SJSA1 (cell line): Measurements from ENCODE around the gene KIAA1549. TPM values are rescaled to one million over a fixed set of nuclear protein-coding genes. Genes with fewer than 3 reads are reported as not detected.

Experiments used
- DNase-seq, 2 experiments: peaks; one replicate each; pipeline ENCODE4 v3.0.0-alpha.2; 2015 to 2020; ENCODE audit warnings: low spot score in 2 of 2, low read depth in 1 of 2
- H3K27ac ChIP-seq: fragments of 250-450 bp; sonication (Bioruptor Pico); 2 replicates; pipeline ENCODE4 v1.5.1; 2020; ENCODE audit warnings: mild to moderate bottlenecking, moderate library complexity
- H3K27me3 ChIP-seq: fragments of 250-450 bp; sonication (Bioruptor Pico); replicated peaks from 2 replicates; pipeline ENCODE4 v1.5.1; 2020; ENCODE audit warnings: mild to moderate bottlenecking, moderate library complexity
- H3K36me3 ChIP-seq: fragments of 250-450 bp; sonication (Bioruptor Pico); 2 replicates; pipeline ENCODE4 v1.5.1; 2020; ENCODE audit warnings: mild to moderate bottlenecking
- H3K4me1 ChIP-seq: fragments of 250-450 bp; sonication (Bioruptor Pico); replicated peaks from 2 replicates; pipeline ENCODE4 v1.6.1; 2021; ENCODE audit warnings: mild to moderate bottlenecking
- H3K4me3 ChIP-seq: fragments of 250-450 bp; sonication (Bioruptor Pico); 2 replicates; pipeline ENCODE4 v1.5.1; 2020; ENCODE audit warnings: mild to moderate bottlenecking
- H3K9me3 ChIP-seq: fragments of 250-450 bp; sonication (Bioruptor Pico); replicated peaks from 2 replicates; pipeline ENCODE4 v1.5.1; 2020; ENCODE audit warnings: mild to moderate bottlenecking
- total RNA-seq: library from RNA; depleted of rRNA; stranded (reverse); fragments of >200 nt; shearing (Covaris generic); gene quantifications from 2 replicates; pipeline ENCODE4 v1.2.3, GENCODE V29; 2014

Gene KIAA1549
- total RNA-seq, 1 experiment from 2014 or later: 0.95 TPM

GRCh38 chr7:138887085-138887710 lies 94.0 kb downstream of the KIAA1549 start:
- H3K27ac ChIP-seq: 0 out of 2 replicates have a peak overlapping the region, but pooled peaks have one; percentile 7
- H3K36me3 ChIP-seq: no peaks in the 10 kb centered on the region
- DNase-seq: no peak
- H3K27me3 ChIP-seq: no peaks in the 10 kb centered on the region
- H3K9me3 ChIP-seq: no peaks in the 10 kb centered on the region
- H3K4me3 ChIP-seq: no peak overlapping the region
- H3K4me1 ChIP-seq: peaks cover 31% of the 10 kb centered on the region

GRCh38 chr7:138886501-138886917 lies 94.7 kb downstream of the KIAA1549 start:
- peak in 1 of 2 experiments; percentile 53 for DNase-seq

GRCh38 chr7:138885383-138886147 lies 95.6 kb downstream of the KIAA1549 start:
- H3K4me1 ChIP-seq: peaks cover 15% of the 10 kb centered on the region
- no peak for DNase-seq
- no peak overlapping the region for H3K4me3 ChIP-seq
- no peaks in the 10 kb centered on the region for H3K9me3 ChIP-seq
- no peak overlapping the region for H3K27ac ChIP-seq
- H3K36me3 ChIP-seq: no peaks in the 10 kb centered on the region
- H3K27me3 ChIP-seq: no peaks in the 10 kb centered on the region

More at GRCh38 chr7:138886501-138886917, 94.7 kb downstream of the KIAA1549 start:
- H3K36me3 ChIP-seq: no peaks in the 10 kb centered on the region
- no peaks in the 10 kb centered on the region for H3K9me3 ChIP-seq
- H3K4me1 ChIP-seq: peaks cover 24% of the 10 kb centered on the region
- no peaks in the 10 kb centered on the region for H3K27me3 ChIP-seq
- H3K27ac ChIP-seq: 0 out of 2 replicates have a peak overlapping the region, but pooled peaks have one; percentile 7
- no peak overlapping the region for H3K4me3 ChIP-seq

- no peaks in the 10 kb centered on the region for H3K9me3 ChIP-seq
- no peaks in the 10 kb centered on the region for H3K4me1 ChIP-seq
- no peaks in the 10 kb centered on the region for H3K27me3 ChIP-seq
- H3K4me3 ChIP-seq: no peak overlapping the region
- no peak for DNase-seq
- no peaks in the 10 kb centered on the region for H3K36me3 ChIP-seq
- H3K27ac ChIP-seq: no peak overlapping the region
Measured at GRCh38 chr7:138882249-138882648, 98.9 kb downstream of the KIAA1549 start.

GRCh38 chr7:138881579-138882188 lies 99.5 kb downstream of the KIAA1549 start:
- Histone ChIP-seq H3K9me3 (no peaks in the 10 kb centered on the region), H3K4me3 (no peak overlapping the region), H3K27me3 (no peaks in the 10 kb centered on the region), H3K36me3 (no peaks in the 10 kb centered on the region), H3K27ac (no peak overlapping the region), H3K4me1 (peaks cover 2% of the 10 kb centered on the region)
- no peak for DNase-seq

GRCh38 chr7:138880881-138881578 lies 100.2 kb downstream of the KIAA1549 start:
- no peaks in the 10 kb centered on the region for H3K9me3 ChIP-seq
- H3K27ac ChIP-seq: no peak overlapping the region
- H3K27me3 ChIP-seq: no peaks in the 10 kb centered on the region
- no peak for DNase-seq
- no peaks in the 10 kb centered on the region for H3K36me3 ChIP-seq
- H3K4me3 ChIP-seq: no peak overlapping the region
- peaks cover 8% of the 10 kb centered on the region for H3K4me1 ChIP-seq

GRCh38 chr7:138879356-138879755 lies 101.8 kb downstream of the KIAA1549 start:
- no peaks in the 10 kb centered on the region for H3K27me3 ChIP-seq
- H3K36me3 ChIP-seq: no peaks in the 10 kb centered on the region
- H3K27ac ChIP-seq: no peak overlapping the region
- no peak overlapping the region for H3K4me3 ChIP-seq
- H3K9me3 ChIP-seq: no peaks in the 10 kb centered on the region
- no peak for DNase-seq
- peaks cover 16% of the 10 kb centered on the region for H3K4me1 ChIP-seq

GRCh38 chr7:138878856-138879255 lies 102.3 kb downstream of the KIAA1549 start:
- DNase-seq: no peak
- H3K27ac ChIP-seq: no peak overlapping the region
- no peaks in the 10 kb centered on the region for H3K36me3 ChIP-seq
- no peaks in the 10 kb centered on the region for H3K9me3 ChIP-seq
- H3K4me1 ChIP-seq: peaks cover 16% of the 10 kb centered on the region
- no peak overlapping the region for H3K4me3 ChIP-seq
- H3K27me3 ChIP-seq: no peaks in the 10 kb centered on the region

- H3K27ac ChIP-seq: no peak overlapping the region
- H3K9me3 ChIP-seq: no peaks in the 10 kb centered on the region
- no peaks in the 10 kb centered on the region for H3K27me3 ChIP-seq
- peaks cover 17% of the 10 kb centered on the region for H3K4me1 ChIP-seq
- no peak for DNase-seq
- H3K4me3 ChIP-seq: no peak overlapping the region
- no peaks in the 10 kb centered on the region for H3K36me3 ChIP-seq
Measured at GRCh38 chr7:138878051-138878450, 103.1 kb downstream of the KIAA1549 start.

GRCh38 chr7:138876326-138876725 lies 104.9 kb downstream of the KIAA1549 start:
- no peaks in the 10 kb centered on the region for H3K27me3 ChIP-seq
- H3K9me3 ChIP-seq: no peaks in the 10 kb centered on the region
- no peaks in the 10 kb centered on the region for H3K36me3 ChIP-seq
- peak in 1 of 2 experiments; percentile 5 for DNase-seq
- H3K4me1 ChIP-seq: peaks cover 24% of the 10 kb centered on the region
- no peak overlapping the region for H3K4me3 ChIP-seq
- H3K27ac ChIP-seq: no peak overlapping the region; the same call in 1 of the 2 replicates

- Histone ChIP-seq H3K9me3 (no peaks in the 10 kb centered on the region), H3K27me3 (no peaks in the 10 kb centered on the region), H3K27ac (peak overlapping the region; percentile 26; the same call in 1 of the 2 replicates), H3K36me3 (no peaks in the 10 kb centered on the region), H3K4me1 (peaks cover 24% of the 10 kb centered on the region), H3K4me3 (no peak overlapping the region)
- DNase-seq: peak; percentile 67 to 72
Measured at GRCh38 chr7:138875794-138876193, 105.4 kb downstream of the KIAA1549 start.

GRCh38 chr7:138873220-138873892 lies 107.8 kb downstream of the KIAA1549 start:
- DNase-seq: no peak
- Histone ChIP-seq H3K27me3 (no peaks in the 10 kb centered on the region), H3K36me3 (no peaks in the 10 kb centered on the region), H3K4me1 (peaks cover 24% of the 10 kb centered on the region), H3K9me3 (no peaks in the 10 kb centered on the region), H3K27ac (no peak overlapping the region), H3K4me3 (no peak overlapping the region)

- peak in 1 of 2 experiments; percentile 6 for DNase-seq
- Histone ChIP-seq H3K9me3 (no peaks in the 10 kb centered on the region), H3K27me3 (no peaks in the 10 kb centered on the region), H3K36me3 (no peaks in the 10 kb centered on the region), H3K27ac (no peak overlapping the region), H3K4me1 (peaks cover 24% of the 10 kb centered on the region), H3K4me3 (no peak overlapping the region)
Measured at GRCh38 chr7:138872576-138872975, 108.6 kb downstream of the KIAA1549 start.
